GM18861 (cell line): ENCODE measurements around the gene MED16.

Experiments
- ATAC-seq: cut with Tn5 transposase; IDR thresholded peaks from one replicate; pipeline ENCODE4 v1.9.1; 2021; ENCODE audit not compliant: unreplicated experiment

Gene MED16

GRCh38 chr19:892894-893689, at the start of gene MED16, which contains the start of gene RNU6-9:
TSS of gene MED16 (minus strand) at chr19:893187. CDS start at chr19:891131, 2,056 bp downstream.
TSS of gene RNU6-9 (plus strand) at chr19:893484.
- ATAC-seq = peak; percentile 83

GRCh38 chr19:942133-942645, 49.2 kb upstream of the MED16 start:
- ATAC-seq = no peak

GRCh38 chr19:941292-942132, 48.5 kb upstream of the MED16 start:
- ATAC-seq = no peak

DNA sequence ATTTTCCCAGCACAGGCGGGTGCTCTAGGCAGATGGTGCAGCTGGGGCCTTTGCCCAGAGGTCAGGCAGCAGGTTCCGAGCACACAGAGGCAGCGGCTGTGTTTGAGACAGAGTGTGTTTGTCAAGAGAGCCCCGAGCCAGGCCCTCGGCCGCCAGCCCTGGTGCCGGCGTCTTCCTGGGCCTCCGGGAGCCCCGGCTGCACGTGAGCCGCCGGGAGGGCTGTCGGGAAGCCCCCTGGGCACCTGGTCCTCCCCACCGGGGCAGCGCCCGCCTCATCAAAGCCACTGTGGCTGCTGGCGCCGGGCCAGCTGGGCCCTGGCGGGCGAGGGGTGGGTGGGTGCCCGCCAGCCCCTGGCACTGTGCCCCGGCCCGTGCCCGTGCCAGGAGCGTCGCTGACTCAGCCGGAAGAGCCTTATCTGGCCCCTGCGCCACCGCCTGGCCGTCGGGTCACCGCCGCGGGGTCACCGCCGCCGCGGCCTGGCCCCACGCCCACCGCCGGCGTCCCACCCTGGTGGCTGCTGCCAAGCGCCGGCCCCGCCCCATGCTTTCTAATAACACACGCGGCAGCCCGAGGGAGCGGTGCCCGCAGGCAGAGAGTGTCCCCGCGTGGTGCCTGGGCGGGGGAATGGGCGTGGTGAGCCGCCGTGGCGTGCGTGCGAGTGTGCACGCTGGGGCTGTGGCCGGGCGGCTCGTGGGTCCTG, 47.8 kb upstream of the MED16 start:
- peak; percentile 46 for ATAC-seq

DNA sequence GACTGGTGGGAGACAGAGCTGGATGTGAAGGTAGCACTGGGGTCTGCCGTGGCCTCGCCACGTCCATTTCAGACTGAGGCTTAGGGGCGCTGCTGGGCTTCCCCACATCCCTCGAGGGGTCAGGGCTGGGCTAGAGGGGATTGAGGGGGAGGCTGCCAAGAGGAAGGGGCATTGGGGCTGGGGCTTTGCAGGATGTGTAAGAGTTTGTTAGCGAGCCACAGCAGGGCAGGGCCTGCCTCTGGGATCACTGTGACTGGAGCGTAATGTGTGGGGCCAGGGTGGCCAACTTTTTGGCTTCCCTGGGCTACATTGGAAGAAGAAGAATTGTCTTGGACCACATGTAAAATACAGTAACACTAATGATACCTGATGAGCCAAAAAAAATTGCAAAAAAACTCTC, 46.9 kb upstream of the MED16 start:
- ATAC-seq = no peak

DNA sequence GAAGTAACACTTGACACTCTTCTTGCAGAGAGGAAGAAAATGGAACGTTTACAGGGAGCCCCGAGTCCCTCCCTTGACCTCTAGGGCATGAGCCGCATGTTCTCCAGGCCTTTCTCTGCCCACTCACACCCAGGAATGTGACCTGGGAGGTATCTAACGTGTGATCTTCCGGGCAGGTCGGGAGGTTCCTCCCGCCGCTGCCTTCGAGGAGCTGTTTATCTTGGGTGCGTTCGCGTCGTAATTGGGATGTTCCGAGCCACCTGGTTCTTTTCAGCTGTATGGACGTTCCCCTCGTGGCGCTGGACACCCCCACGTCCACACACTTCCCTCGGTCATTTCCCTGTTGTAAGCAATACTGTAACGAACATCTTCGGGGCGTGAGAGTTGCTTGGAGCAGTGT, 46.5 kb upstream of the MED16 start:
- ATAC-seq = no peak

- ATAC-seq = no peak
Measured at GRCh38 chr19:938233-938923, 45.4 kb upstream of the MED16 start.

DNA sequence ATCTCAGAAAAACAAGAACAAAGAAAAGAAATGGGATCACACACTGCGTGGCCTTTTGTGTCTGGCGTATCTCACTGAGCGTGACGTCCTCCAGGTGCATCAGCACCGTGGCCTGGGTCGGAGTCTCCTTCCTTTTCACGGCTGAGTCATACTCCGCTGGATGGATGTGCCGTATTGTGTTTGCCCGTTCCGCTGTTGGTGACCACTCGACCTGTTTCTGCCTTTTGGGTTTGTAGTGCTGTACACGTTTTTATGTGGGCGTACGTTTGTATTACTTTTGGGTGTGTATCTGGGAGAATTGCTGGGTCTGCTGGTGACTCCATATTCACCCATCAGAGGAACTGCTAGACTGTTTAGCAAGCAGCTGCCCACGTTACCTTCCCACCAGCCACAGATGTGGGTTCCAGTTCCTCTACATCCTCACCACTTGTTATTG, 44.3 kb upstream of the MED16 start:
- ATAC-seq = no peak

GRCh38 chr19:936175-936546, 43.2 kb upstream of the MED16 start:
- no peak for ATAC-seq

DNA sequence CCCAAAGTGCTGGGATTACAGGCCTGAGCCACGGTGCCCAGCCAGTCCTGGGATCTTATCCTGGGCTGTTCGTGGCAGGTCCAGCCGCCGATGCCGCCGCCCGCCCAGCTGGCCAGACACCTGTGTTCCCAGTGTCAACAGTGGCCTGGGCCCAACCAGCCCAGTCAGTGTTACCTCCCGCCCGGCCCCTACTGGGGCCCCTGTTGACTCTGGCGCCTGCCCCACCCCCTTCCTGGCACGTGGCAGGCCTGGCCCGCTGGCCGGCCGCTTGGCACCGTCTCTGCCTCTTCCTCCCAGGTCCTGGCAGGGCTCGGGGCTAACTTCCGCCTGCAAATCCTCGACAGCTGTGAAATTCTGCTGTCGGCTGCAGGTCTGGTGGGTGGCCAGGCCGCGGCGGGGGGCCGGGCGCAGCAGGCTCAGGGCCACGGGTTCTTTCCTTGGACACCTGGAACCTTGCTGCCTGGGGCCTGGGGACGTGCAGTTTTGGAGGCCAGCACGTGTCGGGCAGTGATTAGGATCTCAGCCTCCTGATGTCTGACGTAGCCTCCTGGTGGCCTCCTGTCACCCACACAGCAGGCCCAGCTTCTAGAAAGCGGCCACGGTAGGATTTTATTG, 42.0 kb upstream of the MED16 start:
- no peak for ATAC-seq

DNA sequence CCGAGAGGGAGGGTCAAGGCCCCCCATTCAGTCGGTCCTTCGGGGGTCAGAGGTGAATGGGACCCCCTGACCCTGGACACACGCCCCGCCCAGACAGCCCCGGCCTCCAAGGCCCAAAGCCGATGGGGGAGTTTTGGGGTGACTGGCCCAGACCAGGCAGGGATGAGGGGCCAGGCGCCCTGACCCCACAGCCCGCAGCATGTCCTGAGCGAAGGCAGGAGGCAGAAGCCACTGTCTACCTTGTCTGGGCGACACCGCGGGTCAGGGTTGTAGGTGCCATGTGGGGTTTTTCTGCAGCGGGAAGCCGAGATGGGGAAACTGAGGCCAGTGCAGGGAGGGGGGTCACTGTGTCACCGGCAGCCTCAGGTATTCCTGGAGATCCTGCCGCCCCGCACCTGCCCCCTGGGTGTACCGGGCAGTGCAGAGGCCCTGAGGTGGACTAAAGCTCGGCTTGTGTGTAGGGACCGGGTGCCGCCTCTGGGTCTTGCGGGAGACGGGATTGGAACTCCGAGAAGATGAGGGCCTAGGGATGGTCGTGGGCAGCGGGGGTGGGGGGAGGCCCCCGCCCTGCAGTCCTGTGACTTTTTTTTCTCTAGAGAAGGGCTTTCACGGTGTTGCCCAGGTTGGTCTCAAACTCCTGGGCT, 41.3 kb upstream of the MED16 start:
- ATAC-seq = no peak

DNA sequence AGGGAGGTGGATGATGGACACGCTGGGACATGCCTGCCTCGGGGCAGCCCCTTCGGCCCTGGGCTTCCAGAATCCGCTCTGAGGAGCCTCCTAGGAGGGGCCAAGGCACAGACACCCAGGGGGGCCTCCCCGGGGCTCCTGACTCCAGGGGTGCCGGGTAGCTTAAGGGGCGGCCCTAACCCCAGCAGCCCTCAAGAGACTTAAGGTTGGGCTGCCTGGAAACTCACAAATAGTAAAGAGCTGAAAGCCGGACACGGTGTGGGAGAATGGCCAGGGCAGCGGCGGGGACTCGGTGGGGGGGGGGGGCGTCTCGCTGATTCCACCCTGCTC, 40.5 kb upstream of the MED16 start:
- no peak for ATAC-seq

- ATAC-seq = no peak
Measured at GRCh38 chr19:932648-933552, 39.9 kb upstream of the MED16 start.

GRCh38 chr19:931860-932647, 39.1 kb upstream of the MED16 start:
- no peak for ATAC-seq

- ATAC-seq = no peak
Measured at GRCh38 chr19:929891-930258, 36.9 kb upstream of the MED16 start.

- ATAC-seq = no peak
Measured at GRCh38 chr19:929203-929890, 36.4 kb upstream of the MED16 start.

GRCh38 chr19:928471-929202, 35.6 kb upstream of the MED16 start:
- ATAC-seq = no peak
